HAP-1 (cell line): ENCODE results near the gene RNF212B.
"Not testable (repeated sequence)": the region's sequence is repeated elsewhere in the genome, so short reads cannot be mapped to it uniquely, and the experiment has no call there.

Source experiments
- DNase-seq, 2 experiments: peaks; one replicate each; pipeline ENCODE4 v3.0.0-alpha.2; 2016 to 2020; ENCODE audit warnings: low spot score in 2 of 2
- H3K27me3 ChIP-seq: fragments of 250-450 bp; sonication (Bioruptor Pico); 2 replicates; pipeline ENCODE4 v1.5.1; 2020; ENCODE audit warnings: low read depth, mild to moderate bottlenecking, moderate library complexity
- H3K36me3 ChIP-seq: fragments of 250-450 bp; sonication (Bioruptor Pico); replicated peaks from 2 replicates; pipeline ENCODE4 v1.5.1; 2020; ENCODE audit warnings: mild to moderate bottlenecking
- H3K4me1 ChIP-seq: fragments of 250-450 bp; sonication (Bioruptor Pico); 2 replicates; pipeline ENCODE4 v1.5.1; 2020; ENCODE audit warnings: mild to moderate bottlenecking
- H3K4me3 ChIP-seq: fragments of 250-450 bp; sonication (Bioruptor Pico); 2 replicates; pipeline ENCODE4 v1.5.1; 2020; ENCODE audit warnings: mild to moderate bottlenecking, moderate library complexity
- H3K9me3 ChIP-seq: fragments of 250-450 bp; sonication (Bioruptor Pico); 2 replicates; pipeline ENCODE4 v1.5.1; 2020; ENCODE audit warnings: mild to moderate bottlenecking, moderate library complexity
- in situ Hi-C: fragments of 300-500 bp; cut with MboI; formaldehyde crosslinking; loops from 3 replicates; pipeline ENCODE4 v1.14.3; 2020; ENCODE audit warnings: low sequenced_read_pairs, inconsistent platforms, mixed read lengths

Gene RNF212B

GRCh38 chr14:23252420-23253333 lies 14.9 kb downstream of the RNF212B start:
- no peaks in the 10 kb centered on the region for H3K9me3 ChIP-seq
- DNase-seq: no peak

GRCh38 chr14:23258256-23258655 lies 20.5 kb downstream of the RNF212B start:
- in situ Hi-C loops: no loop called here
- Histone ChIP-seq H3K27me3 (peaks cover 4% of the 10 kb centered on the region), H3K36me3 (no peaks in the 10 kb centered on the region), H3K4me3 (no peak overlapping the region), H3K4me1 (peaks cover 3% of the 10 kb centered on the region; the same call in 1 of the 2 replicates), H3K9me3 (no peaks in the 10 kb centered on the region)
- no peak for DNase-seq

More at GRCh38 chr14:23252420-23253333, 14.9 kb downstream of the RNF212B start:
- in situ Hi-C loops: no loop called here
- Histone ChIP-seq H3K4me1 (peaks cover 12% of the 10 kb centered on the region), H3K36me3 (no peaks in the 10 kb centered on the region), H3K4me3 (no peak overlapping the region), H3K27me3 (no peaks in the 10 kb centered on the region)

GRCh38 chr14:23259426-23259825 lies 21.7 kb downstream of the RNF212B start:
- no peaks in the 10 kb centered on the region for H3K36me3 ChIP-seq
- no peaks in the 10 kb centered on the region for H3K9me3 ChIP-seq
- H3K27me3 ChIP-seq: peaks cover 12% of the 10 kb centered on the region

GRCh38 chr14:23260849-23261248 lies 23.1 kb downstream of the RNF212B start:
- H3K36me3 ChIP-seq, H3K4me3 ChIP-seq, H3K9me3 ChIP-seq, in situ Hi-C loops, H3K4me1 ChIP-seq, DNase-seq: not testable (repeated sequence)
- peaks cover 12% of the 10 kb centered on the region for H3K27me3 ChIP-seq

More at GRCh38 chr14:23259426-23259825, 21.7 kb downstream of the RNF212B start:
- Histone ChIP-seq H3K4me3 (no peak overlapping the region), H3K4me1 (peaks cover 3% of the 10 kb centered on the region; the same call in 1 of the 2 replicates)
- DNase-seq: peak in 1 of 2 experiments; percentile 7
- in situ Hi-C loops: no loop called here

- H3K4me3 ChIP-seq: no peak overlapping the region
- in situ Hi-C loops: no loop called here
- H3K4me1 ChIP-seq: no peaks in the 10 kb centered on the region
- H3K9me3 ChIP-seq: no peaks in the 10 kb centered on the region
- no peak for DNase-seq
- H3K27me3 ChIP-seq: peaks cover 2% of the 10 kb centered on the region
- no peaks in the 10 kb centered on the region for H3K36me3 ChIP-seq
Measured at GRCh38 chr14:23269193-23269592, 31.5 kb downstream of the RNF212B start.

- no peak overlapping the region for H3K4me3 ChIP-seq
- peaks cover 3% of the 10 kb centered on the region for H3K4me1 ChIP-seq
- in situ Hi-C loops: no loop called here
- H3K27me3 ChIP-seq: no peaks in the 10 kb centered on the region
- H3K9me3 ChIP-seq: no peaks in the 10 kb centered on the region
- no peak for DNase-seq
- no peaks in the 10 kb centered on the region for H3K36me3 ChIP-seq
Measured at GRCh38 chr14:23275412-23275811, 37.7 kb downstream of the RNF212B start.

- no peak for DNase-seq
- no peaks in the 10 kb centered on the region; the same call in 1 of the 2 replicates for H3K36me3 ChIP-seq
- no peaks in the 10 kb centered on the region for H3K27me3 ChIP-seq
- H3K9me3 ChIP-seq: no peaks in the 10 kb centered on the region
- H3K4me3 ChIP-seq: no peak overlapping the region
- in situ Hi-C loops: no loop called here
- H3K4me1 ChIP-seq: peaks cover 4% of the 10 kb centered on the region
Measured at GRCh38 chr14:23277189-23277588, 39.5 kb downstream of the RNF212B start.

- H3K4me1 ChIP-seq, in situ Hi-C loops, H3K9me3 ChIP-seq, H3K27me3 ChIP-seq, H3K36me3 ChIP-seq, H3K4me3 ChIP-seq, DNase-seq: not testable (repeated sequence)
Measured at GRCh38 chr14:23277928-23278327, 40.2 kb downstream of the RNF212B start.

- no peaks in the 10 kb centered on the region for H3K9me3 ChIP-seq
- no peaks in the 10 kb centered on the region for H3K27me3 ChIP-seq
- no peaks in the 10 kb centered on the region; the same call in none of the 2 replicates for H3K36me3 ChIP-seq
- H3K4me3 ChIP-seq: no peak overlapping the region
- in situ Hi-C loops: no loop called here
- H3K4me1 ChIP-seq: peaks cover 4% of the 10 kb centered on the region
- DNase-seq: no peak
Measured at GRCh38 chr14:23281247-23281646, 43.5 kb downstream of the RNF212B start.

GRCh38 chr14:23284654-23285529 lies 47.2 kb downstream of the RNF212B start:
- in situ Hi-C loops: no loop called here
- Histone ChIP-seq H3K27me3 (no peaks in the 10 kb centered on the region), H3K4me3 (peak overlapping the region; percentile 69), H3K4me1 (peaks cover 10% of the 10 kb centered on the region), H3K9me3 (no peaks in the 10 kb centered on the region), H3K36me3 (no peaks in the 10 kb centered on the region; the same call in none of the 2 replicates)
- DNase-seq: no peak

GRCh38 chr14:23285530-23286019 lies 47.8 kb downstream of the RNF212B start:
- in situ Hi-C loops: no loop called here
- no peaks in the 10 kb centered on the region for H3K27me3 ChIP-seq
- no peaks in the 10 kb centered on the region for H3K9me3 ChIP-seq
- peak overlapping the region; percentile 69 for H3K4me3 ChIP-seq
- peaks cover 6% of the 10 kb centered on the region for H3K4me1 ChIP-seq
- H3K36me3 ChIP-seq: no peaks in the 10 kb centered on the region; the same call in none of the 2 replicates
- DNase-seq: peak; percentile 19 to 26

- DNase-seq: peak; percentile 98 to 99
- Histone ChIP-seq H3K36me3 (no peaks in the 10 kb centered on the region; the same call in none of the 2 replicates), H3K4me3 (peak within 1 kb of the TSS; percentile 69), H3K27me3 (no peaks in the 10 kb centered on the region), H3K4me1 (peaks cover 6% of the 10 kb centered on the region), H3K9me3 (no peaks in the 10 kb centered on the region)
- in situ Hi-C loops: no loop called here
Measured at GRCh38 chr14:23286020-23286901, 48.5 kb downstream of the RNF212B start, which contains the start of gene HOMEZ. TSS of gene HOMEZ (minus strand) at chr14:23286132. CDS start at chr14:23285952, 180 bp downstream.
